WERI-Rb-1 (cell line): Measurements from ENCODE around the gene SARNP.

Source experiments
- DNase-seq: peaks from one replicate; pipeline ENCODE4 v3.0.0-alpha.2; 2020
- H3K27ac ChIP-seq: fragments of 250-450 bp; sonication (Bioruptor Pico); 2 replicates; pipeline ENCODE4 v1.5.1; 2020; ENCODE audit warnings: mild to moderate bottlenecking, moderate library complexity
- H3K27me3 ChIP-seq: fragments of 250-450 bp; sonication (Bioruptor Pico); 2 replicates; pipeline ENCODE4 v1.5.1; 2021; ENCODE audit warnings: mild to moderate bottlenecking, low read depth, moderate library complexity; ENCODE audit not compliant: insufficient read depth, severe bottlenecking
- H3K36me3 ChIP-seq: fragments of 250-450 bp; sonication (Bioruptor Pico); 2 replicates; pipeline ENCODE4 v1.5.1; 2020; ENCODE audit warnings: mild to moderate bottlenecking, moderate library complexity
- H3K4me3 ChIP-seq: 2 replicates; pipeline ENCODE4 v1.5.1; 2011; ENCODE audit warnings: low read depth, mild to moderate bottlenecking, control low read depth, low read length
- H3K9me3 ChIP-seq: fragments of 250-450 bp; sonication (Bioruptor Pico); 2 replicates; pipeline ENCODE4 v1.5.1; 2021; ENCODE audit warnings: mild to moderate bottlenecking, moderate library complexity; ENCODE audit not compliant: severe bottlenecking
- CTCF ChIP-seq: IDR thresholded peaks from 2 replicates; pipeline ENCODE4 v1.5.1; 2011; ENCODE audit warnings: low read depth, mild to moderate bottlenecking, control low read depth, inconsistent platforms, low read length

SARNP gene

GRCh38 chr12:55827806-55828205 lies 10.3 kb upstream of the SARNP start:
- H3K9me3 ChIP-seq: no peaks in the 10 kb centered on the region
- peaks cover 25% of the 10 kb centered on the region for H3K36me3 ChIP-seq
- no peak overlapping the region for H3K4me3 ChIP-seq
- no peak overlapping the region for H3K27ac ChIP-seq
- H3K27me3 ChIP-seq: no peaks in the 10 kb centered on the region
- no peak for DNase-seq
- TF ChIP-seq CTCF: no peak

- TF ChIP-seq CTCF: no peak
- no peak for DNase-seq
- no peak overlapping the region for H3K27ac ChIP-seq
- H3K27me3 ChIP-seq: no peaks in the 10 kb centered on the region
- no peak overlapping the region for H3K4me3 ChIP-seq
- H3K36me3 ChIP-seq: peaks cover 56% of the 10 kb centered on the region
- no peaks in the 10 kb centered on the region for H3K9me3 ChIP-seq
These were observed 7.2 kb upstream of the SARNP start for GRCh38 chr12:55824726-55825125.

- no peak for DNase-seq
- Histone ChIP-seq H3K4me3 (no peak overlapping the region), H3K36me3 (peaks cover 66% of the 10 kb centered on the region), H3K27ac (no peak overlapping the region), H3K9me3 (no peaks in the 10 kb centered on the region), H3K27me3 (no peaks in the 10 kb centered on the region)
- TF ChIP-seq CTCF: no peak
These were observed 5.9 kb upstream of the SARNP start for GRCh38 chr12:55823419-55823818.

- H3K36me3 ChIP-seq: peaks cover 58% of the 10 kb centered on the region
- H3K9me3 ChIP-seq: no peaks in the 10 kb centered on the region
- H3K27ac ChIP-seq: no peak overlapping the region
- H3K27me3 ChIP-seq: no peaks in the 10 kb centered on the region
- 0 out of 2 replicates have a peak, but pooled peaks have one; percentile 5 for TF ChIP-seq CTCF
- DNase-seq: no peak
- H3K4me3 ChIP-seq: no peak overlapping the region
These were observed 4.7 kb upstream of the SARNP start for GRCh38 chr12:55822228-55822627.

- H3K27ac ChIP-seq: no peak overlapping the region
- no peaks in the 10 kb centered on the region for H3K9me3 ChIP-seq
- DNase-seq: no peak
- TF ChIP-seq CTCF: peak; percentile 31; the same call in 1 of the 2 replicates
- no peak overlapping the region for H3K4me3 ChIP-seq
- H3K27me3 ChIP-seq: no peaks in the 10 kb centered on the region
- peaks cover 64% of the 10 kb centered on the region for H3K36me3 ChIP-seq
These were observed 3.2 kb upstream of the SARNP start for GRCh38 chr12:55820679-55821078.

GRCh38 chr12:55818886-55819285 lies 1.4 kb upstream of the SARNP start:
- H3K9me3 ChIP-seq: no peaks in the 10 kb centered on the region
- H3K36me3 ChIP-seq: peaks cover 75% of the 10 kb centered on the region
- peak overlapping the region; percentile 87; the same call in 1 of the 2 replicates for H3K4me3 ChIP-seq
- no peak for TF ChIP-seq CTCF
- H3K27me3 ChIP-seq: no peaks in the 10 kb centered on the region
- no peak overlapping the region for H3K27ac ChIP-seq
- no peak for DNase-seq
